ENCODE measurements around the gene GALNT2.

Gene GALNT2

GRCh38 chr1:230219174-230220067 is 152.4 kb downstream of the GALNT2 start:
- no peak for DNase-seq

GRCh38 chr1:230220478-230220877 is 153.4 kb downstream of the GALNT2 start:
- DNase-seq, result no peak

- no peak for DNase-seq
These were observed 153.9 kb downstream of the GALNT2 start for GRCh38 chr1:230220907-230221306.

- DNase-seq, result no peak
These were observed 155.6 kb downstream of the GALNT2 start for GRCh38 chr1:230222678-230223077.

GRCh38 chr1:230224101-230224960 is 157.3 kb downstream of the GALNT2 start:
- DNase-seq, result no peak

- DNase-seq, result no peak
These were observed 159.2 kb downstream of the GALNT2 start for GRCh38 chr1:230226007-230226800.

- no peak for DNase-seq
These were observed 159.8 kb downstream of the GALNT2 start for GRCh38 chr1:230226814-230227213.

GRCh38 chr1:230228236-230228897 is 161.3 kb downstream of the GALNT2 start:
- DNase-seq, result no peak

GRCh38 chr1:230230273-230230672 is 163.2 kb downstream of the GALNT2 start:
- DNase-seq, result no peak

- no peak for DNase-seq
These were observed 164.1 kb downstream of the GALNT2 start for GRCh38 chr1:230230948-230231773.

- no peak for DNase-seq
These were observed 164.7 kb downstream of the GALNT2 start for GRCh38 chr1:230231774-230232145.

- DNase-seq, result no peak
These were observed 165.3 kb downstream of the GALNT2 start for GRCh38 chr1:230232371-230232771.

GRCh38 chr1:230233786-230234185 is 166.7 kb downstream of the GALNT2 start:
- no peak for DNase-seq

- no peak for DNase-seq
These were observed 168.8 kb downstream of the GALNT2 start for GRCh38 chr1:230235876-230236275.

GRCh38 chr1:230236301-230237008 is 169.4 kb downstream of the GALNT2 start:
- DNase-seq, result no peak

GRCh38 chr1:230237009-230237370 is 170.0 kb downstream of the GALNT2 start:
- DNase-seq, result no peak

GRCh38 chr1:230237805-230238204 is 170.8 kb downstream of the GALNT2 start:
- DNase-seq, result no peak

GRCh38 chr1:230240446-230241086 is 173.5 kb downstream of the GALNT2 start:
- no peak for DNase-seq

- DNase-seq, result no peak
These were observed 175.3 kb downstream of the GALNT2 start for GRCh38 chr1:230242326-230242725.

GRCh38 chr1:230243146-230243545 is 176.1 kb downstream of the GALNT2 start:
- no peak for DNase-seq

Data from right forelimb (tissue), 1 donor.